ENCODE results near the gene PCGF1. TPM values are rescaled to one million over a fixed set of nuclear protein-coding genes. Genes with fewer than 3 reads are reported as not detected.

PCGF1 gene
- total and polyA plus RNA-seq, 2 of the 13 experiments (the other 11 are each of a cell fraction or from before 2014, with no cell fraction given): 20.4 to 22.6 TPM

DNA sequence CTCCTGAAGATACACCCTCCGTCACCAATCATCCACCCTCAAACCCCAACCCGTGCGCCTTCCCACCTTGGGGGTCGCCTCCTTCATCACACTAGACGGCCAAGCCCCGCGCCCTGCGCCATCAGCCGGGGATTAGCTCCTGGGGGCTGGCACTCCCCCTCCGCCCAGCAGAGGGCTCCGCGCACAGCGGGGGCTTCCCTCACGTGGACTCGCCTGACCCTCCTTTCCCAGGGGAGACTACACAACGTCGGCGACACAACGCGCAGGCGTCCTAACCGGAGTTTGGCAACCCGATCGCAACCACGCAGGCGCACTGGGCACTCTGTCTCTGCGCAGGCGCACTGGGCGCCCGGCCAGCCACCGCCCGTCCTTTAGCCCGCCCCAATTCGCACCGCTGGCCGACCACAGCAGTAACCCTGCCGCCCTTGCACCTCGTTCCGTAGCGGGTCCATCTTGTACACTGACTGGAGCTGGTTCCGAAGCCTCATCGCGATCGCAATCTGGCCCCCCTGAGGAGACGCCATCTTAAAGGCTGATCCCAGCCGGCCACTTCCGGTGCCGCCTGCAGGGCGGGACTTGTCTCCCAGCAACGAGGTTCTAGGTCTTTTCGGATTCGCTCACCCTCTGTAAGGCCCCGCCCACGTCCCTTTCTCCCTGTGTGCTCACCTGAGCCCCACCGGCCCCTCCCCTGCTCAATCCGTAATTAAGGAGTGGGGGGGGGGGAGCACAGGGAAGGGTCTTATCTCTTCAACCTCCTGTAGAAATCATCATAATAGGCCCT is at the start of gene PCGF1 (continued):
- TF ChIP-seq MLLT10 (CRISPR knock-in tag; IDR thresholded peaks at IDR 0.05) (no peak), TOE1 (CRISPR knock-in tag; IDR thresholded peaks at IDR 0.05) (peak; percentile 78; the same call in 1 of the 2 replicates), FOXA3 (CRISPR knock-in tag; IDR thresholded peaks at IDR 0.05) (peak; percentile 75), SAP130 (CRISPR knock-in tag; IDR thresholded peaks at IDR 0.05; ENCODE audit: low read depth) (peak; percentile 86), MTA1 (CRISPR knock-in tag; IDR thresholded peaks at IDR 0.05; ENCODE audit: borderline replicate concordance) (peak; percentile 81; the same call in 1 of the 2 replicates), PCBP2 (optimal IDR thresholded peaks at IDR 0.05; ENCODE audit: low read depth, low read length, poor library complexity, severe bottlenecking) (no peak), SRSF9 (IDR thresholded peaks at IDR 0.05; ENCODE audit: borderline replicate concordance, insufficient read depth, low read depth, low read length, poor library complexity, severe bottlenecking) (no peak), ATF1 (CRISPR knock-in tag; IDR thresholded peaks at IDR 0.05) (no peak), MED13 (CRISPR knock-in tag; IDR thresholded peaks at IDR 0.05) (peak; percentile 68; the same call in 1 of the 2 replicates), ARNTL (CRISPR knock-in tag; IDR thresholded peaks at IDR 0.05) (peak; percentile 99), MED1 (CRISPR knock-in tag; IDR thresholded peaks at IDR 0.05) (peak; percentile 82), ZNF546 (CRISPR knock-in tag; conservative IDR thresholded peaks at IDR 0.05) (peak; percentile 83), DMAP1 (CRISPR knock-in tag; IDR thresholded peaks at IDR 0.05) (peak; percentile 85), MTF2 (CRISPR knock-in tag; IDR thresholded peaks at IDR 0.05; ENCODE audit: borderline replicate concordance) (0 out of 2 replicates have a peak, but pooled peaks have one; percentile 6), POLR2A (IDR thresholded peaks at IDR 0.05; ENCODE audit: insufficient read depth in 1 of 2, low read depth in 2 of 2, low read length in 2 of 2) (peak in 1 of 2 experiments; percentile 73; a peak in 2 of 4 replicates), ZNF670 (CRISPR knock-in tag; IDR thresholded peaks at IDR 0.05; ENCODE audit: borderline replicate concordance) (peak; percentile 56; the same call in 1 of the 2 replicates), ZZZ3 (CRISPR knock-in tag; IDR thresholded peaks at IDR 0.05; ENCODE audit: borderline replicate concordance) (peak; percentile 74), CAMTA2 (CRISPR knock-in tag; IDR thresholded peaks at IDR 0.05; ENCODE audit: borderline replicate concordance) (no peak; the same call in 1 of the 2 replicates)
- TF ChIP-seq, protein P1, sequence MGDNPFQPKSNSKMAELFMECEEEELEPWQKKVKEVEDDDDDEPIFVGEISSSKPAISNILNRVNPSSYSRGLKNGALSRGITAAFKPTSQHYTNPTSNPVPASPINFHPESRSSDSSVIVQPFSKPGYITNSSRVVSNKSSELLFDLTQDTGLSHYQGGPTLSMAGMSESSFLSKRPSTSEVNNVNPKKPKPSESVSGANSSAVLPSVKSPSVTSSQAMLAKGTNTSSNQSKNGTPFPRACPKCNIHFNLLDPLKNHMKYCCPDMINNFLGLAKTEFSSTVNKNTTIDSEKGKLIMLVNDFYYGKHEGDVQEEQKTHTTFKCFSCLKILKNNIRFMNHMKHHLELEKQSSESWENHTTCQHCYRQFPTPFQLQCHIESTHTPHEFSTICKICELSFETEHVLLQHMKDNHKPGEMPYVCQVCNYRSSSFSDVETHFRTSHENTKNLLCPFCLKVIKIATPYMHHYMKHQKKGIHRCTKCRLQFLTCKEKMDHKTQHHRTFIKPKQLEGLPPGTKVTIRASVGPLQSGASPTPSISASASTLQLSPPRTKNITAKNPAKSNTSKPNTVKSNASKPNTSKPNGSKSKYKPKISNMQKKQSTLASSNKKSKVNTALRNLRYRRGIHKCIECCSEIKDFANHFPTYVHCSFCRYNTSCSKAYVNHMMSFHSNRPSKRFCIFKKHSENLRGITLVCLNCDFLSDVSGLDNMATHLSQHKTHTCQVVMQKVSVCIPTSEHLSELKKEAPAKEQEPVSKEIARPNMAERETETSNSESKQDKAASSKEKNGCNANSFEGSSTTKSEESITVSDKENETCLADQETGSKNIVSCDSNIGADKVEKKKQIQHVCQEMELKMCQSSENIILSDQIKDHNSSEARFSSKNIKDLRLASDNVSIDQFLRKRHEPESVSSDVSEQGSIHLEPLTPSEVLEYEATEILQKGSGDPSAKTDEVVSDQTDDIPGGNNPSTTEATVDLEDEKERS (CRISPR knock-in tag; IDR thresholded peaks at IDR 0.05): peak; percentile 74; the same call in 1 of the 2 replicates
- TF ChIP-seq, protein P2, sequence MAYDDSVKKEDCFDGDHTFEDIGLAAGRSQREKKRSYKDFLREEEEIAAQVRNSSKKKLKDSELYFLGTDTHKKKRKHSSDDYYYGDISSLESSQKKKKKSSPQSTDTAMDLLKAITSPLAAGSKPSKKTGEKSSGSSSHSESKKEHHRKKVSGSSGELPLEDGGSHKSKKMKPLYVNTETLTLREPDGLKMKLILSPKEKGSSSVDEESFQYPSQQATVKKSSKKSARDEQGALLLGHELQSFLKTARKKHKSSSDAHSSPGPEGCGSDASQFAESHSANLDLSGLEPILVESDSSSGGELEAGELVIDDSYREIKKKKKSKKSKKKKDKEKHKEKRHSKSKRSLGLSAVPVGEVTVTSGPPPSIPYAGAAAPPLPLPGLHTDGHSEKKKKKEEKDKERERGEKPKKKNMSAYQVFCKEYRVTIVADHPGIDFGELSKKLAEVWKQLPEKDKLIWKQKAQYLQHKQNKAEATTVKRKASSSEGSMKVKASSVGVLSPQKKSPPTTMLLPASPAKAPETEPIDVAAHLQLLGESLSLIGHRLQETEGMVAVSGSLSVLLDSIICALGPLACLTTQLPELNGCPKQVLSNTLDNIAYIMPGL (CRISPR knock-in tag; IDR thresholded peaks at IDR 0.05; ENCODE audit: borderline replicate concordance in 1 of 2, low read depth in 1 of 2): peak; percentile 88 to 91
- TF ChIP-seq, protein P3, sequence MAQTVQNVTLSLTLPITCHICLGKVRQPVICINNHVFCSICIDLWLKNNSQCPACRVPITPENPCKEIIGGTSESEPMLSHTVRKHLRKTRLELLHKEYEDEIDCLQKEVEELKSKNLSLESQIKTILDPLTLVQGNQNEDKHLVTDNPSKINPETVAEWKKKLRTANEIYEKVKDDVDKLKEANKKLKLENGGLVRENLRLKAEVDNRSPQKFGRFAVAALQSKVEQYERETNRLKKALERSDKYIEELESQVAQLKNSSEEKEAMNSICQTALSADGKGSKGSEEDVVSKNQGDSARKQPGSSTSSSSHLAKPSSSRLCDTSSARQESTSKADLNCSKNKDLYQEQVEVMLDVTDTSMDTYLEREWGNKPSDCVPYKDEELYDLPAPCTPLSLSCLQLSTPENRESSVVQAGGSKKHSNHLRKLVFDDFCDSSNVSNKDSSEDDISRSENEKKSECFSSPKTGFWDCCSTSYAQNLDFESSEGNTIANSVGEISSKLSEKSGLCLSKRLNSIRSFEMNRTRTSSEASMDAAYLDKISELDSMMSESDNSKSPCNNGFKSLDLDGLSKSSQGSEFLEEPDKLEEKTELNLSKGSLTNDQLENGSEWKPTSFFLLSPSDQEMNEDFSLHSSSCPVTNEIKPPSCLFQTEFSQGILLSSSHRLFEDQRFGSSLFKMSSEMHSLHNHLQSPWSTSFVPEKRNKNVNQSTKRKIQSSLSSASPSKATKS (CRISPR knock-in tag; IDR thresholded peaks at IDR 0.05): no peak
- TF ChIP-seq, protein P4, sequence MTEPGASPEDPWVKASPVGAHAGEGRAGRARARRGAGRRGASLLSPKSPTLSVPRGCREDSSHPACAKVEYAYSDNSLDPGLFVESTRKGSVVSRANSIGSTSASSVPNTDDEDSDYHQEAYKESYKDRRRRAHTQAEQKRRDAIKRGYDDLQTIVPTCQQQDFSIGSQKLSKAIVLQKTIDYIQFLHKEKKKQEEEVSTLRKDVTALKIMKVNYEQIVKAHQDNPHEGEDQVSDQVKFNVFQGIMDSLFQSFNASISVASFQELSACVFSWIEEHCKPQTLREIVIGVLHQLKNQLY (CRISPR knock-in tag; IDR thresholded peaks at IDR 0.05): peak; percentile 61
